ENCODE results near the gene FLYWCH1.

GRCh38 chr16:2936436-2937011 lies 24.8 kb downstream of the FLYWCH1 start:
- no peak for TF ChIP-seq CTCF (conservative IDR thresholded peaks at IDR 0.05; ENCODE audit: low read length)
- no peak for TF ChIP-seq EZH2phosphoT487 (IDR thresholded peaks at IDR 0.05; ENCODE audit: borderline replicate concordance)

All from Loucy (cell line).